ENCODE data around the gene RET. TPM values are rescaled to one million over a fixed set of nuclear protein-coding genes. Genes with fewer than 3 reads are reported as not detected.

The RET gene
- total RNA-seq, 1 donor from 2014 or later: 0.30 TPM

GRCh38 chr10:43120116-43120928, 43.5 kb downstream of the RET start:
- intact Hi-C loops (cut with micrococcal nuclease): loop anchor here (5.0 kb wide), 1 partner anchor 568 kb away; no protein-coding TSS in a partner anchor

DNA sequence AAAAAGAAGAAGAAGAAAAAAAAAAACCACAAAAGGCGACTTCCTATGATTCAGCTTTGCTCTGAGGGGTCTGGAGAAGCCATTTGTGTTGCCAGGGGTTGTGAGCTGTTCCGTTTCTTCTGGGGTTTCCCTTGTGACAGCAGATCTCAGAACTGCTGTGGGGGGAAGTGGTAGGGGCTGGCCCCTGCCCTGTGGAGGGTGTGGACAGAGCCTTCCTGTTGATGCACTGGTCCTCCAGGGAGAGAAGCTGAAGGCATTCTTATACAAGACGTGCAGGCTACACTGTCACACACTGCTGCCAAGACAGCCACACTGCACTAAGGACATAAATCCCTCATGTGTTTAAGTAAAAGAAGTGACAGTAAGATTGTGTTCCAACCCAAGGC, 44.1 kb downstream of the RET start:
- intact Hi-C loops (cut with micrococcal nuclease): loop anchor here (1.0 to 5.0 kb wide), 4 partner anchors 8 to 569 kb away; partner anchors contain the start of genes BMS1 and CSGALNACT2

DNA sequence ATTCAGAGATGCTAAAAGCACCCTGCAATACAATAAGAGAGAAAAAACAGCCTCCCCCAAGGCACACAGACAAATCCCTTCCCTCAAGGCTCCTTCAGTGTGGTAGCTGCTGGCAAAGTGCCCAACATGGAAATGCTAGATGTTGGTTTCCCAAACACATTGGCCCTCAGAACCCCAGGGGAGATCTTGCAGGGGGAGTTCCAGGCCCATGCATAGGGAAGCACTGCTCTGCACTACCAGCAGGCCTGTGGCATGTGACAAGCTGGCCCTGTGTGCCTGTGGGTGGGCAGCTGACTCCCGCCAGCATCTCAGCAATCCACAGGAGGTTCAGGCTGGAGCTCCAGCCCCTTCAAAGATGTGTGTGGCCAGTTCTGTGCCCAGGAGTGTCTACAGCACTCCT, 44.6 kb downstream of the RET start:
- intact Hi-C loops (cut with micrococcal nuclease): loop anchor here (1.0 to 5.0 kb wide), 4 partner anchors 8 to 569 kb away; partner anchors contain the start of genes BMS1 and CSGALNACT2

DNA sequence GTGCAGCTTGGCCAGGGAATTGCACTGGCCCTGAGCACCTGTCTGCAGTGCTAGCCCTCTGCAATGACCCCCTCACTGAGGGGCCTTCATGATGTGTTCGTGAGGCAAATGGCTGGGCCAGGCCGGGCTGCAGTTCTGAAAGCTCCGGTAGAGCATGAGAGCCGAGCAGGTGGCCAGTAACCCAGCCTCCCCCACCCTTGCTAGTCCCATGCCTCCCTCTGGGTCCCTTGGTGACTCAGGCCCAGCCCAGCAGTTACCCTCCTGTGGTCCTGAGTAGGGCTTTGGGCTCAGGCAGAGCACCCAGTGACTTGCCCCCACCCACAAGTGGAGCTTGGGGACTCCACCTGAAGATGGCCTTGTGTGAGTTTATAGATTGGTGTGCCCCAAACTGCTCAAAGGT, 45.2 kb downstream of the RET start:
- intact Hi-C loops (cut with micrococcal nuclease): loop anchor here (5.0 kb wide), 1 partner anchor 570 kb away; no protein-coding TSS in a partner anchor

GRCh38 chr10:43122826-43123225, 46.0 kb downstream of the RET start:
- intact Hi-C loops (cut with micrococcal nuclease): loop anchor here (5.0 kb wide), 1 partner anchor 571 kb away; no protein-coding TSS in a partner anchor

DNA sequence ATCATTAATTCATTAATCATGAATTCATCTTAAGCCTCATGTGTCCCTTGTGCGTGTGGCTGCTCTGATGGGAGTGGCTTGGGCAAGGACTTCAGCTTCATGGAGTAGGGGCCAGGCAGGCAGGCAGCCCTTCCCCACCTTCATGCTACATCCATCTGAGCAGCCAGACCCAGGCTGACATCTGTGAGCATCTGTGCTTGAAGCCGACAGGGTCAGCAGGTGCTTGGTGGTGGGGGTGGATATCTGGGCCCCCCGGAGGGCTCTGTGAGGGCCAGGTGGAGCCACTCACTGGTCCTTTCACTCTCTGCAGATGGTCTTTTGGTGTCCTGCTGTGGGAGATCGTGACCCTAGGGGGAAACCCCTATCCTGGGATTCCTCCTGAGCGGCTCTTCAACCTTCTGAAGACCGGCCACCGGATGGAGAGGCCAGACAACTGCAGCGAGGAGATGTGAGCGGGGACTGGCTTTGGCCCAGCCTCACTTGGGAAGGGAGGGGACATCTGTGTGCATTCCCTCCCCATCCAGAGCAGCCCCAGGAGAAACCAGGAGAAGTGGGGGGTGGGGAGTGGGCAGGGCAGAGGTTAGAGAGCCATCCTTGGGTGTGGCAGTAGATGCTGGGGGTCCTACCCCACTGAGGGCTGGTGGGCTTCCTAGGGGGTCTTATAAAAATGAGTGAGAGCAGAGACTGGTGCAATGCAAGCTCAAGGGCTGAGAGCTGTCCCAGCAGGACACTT, 46.7 kb downstream of the RET start:
- intact Hi-C loops (cut with micrococcal nuclease): loop anchor here (5.0 kb wide), 1 partner anchor 571 kb away; no protein-coding TSS in a partner anchor

- intact Hi-C loops (cut with micrococcal nuclease): loop anchor here (5.0 kb wide), 1 partner anchor 572 kb away; no protein-coding TSS in a partner anchor
Measured at GRCh38 chr10:43124094-43124521, 47.2 kb downstream of the RET start.

- intact Hi-C loops (cut with micrococcal nuclease): loop anchor here (5.0 kb wide), 1 partner anchor 572 kb away; no protein-coding TSS in a partner anchor
Measured at GRCh38 chr10:43124574-43125273, 47.9 kb downstream of the RET start.

- intact Hi-C loops (cut with micrococcal nuclease): no loop called here
Measured at GRCh38 chr10:43125274-43125845, 48.5 kb downstream of the RET start.

- intact Hi-C loops (cut with micrococcal nuclease): no loop called here
Measured at GRCh38 chr10:43125881-43126731, 49.2 kb downstream of the RET start.

DNA sequence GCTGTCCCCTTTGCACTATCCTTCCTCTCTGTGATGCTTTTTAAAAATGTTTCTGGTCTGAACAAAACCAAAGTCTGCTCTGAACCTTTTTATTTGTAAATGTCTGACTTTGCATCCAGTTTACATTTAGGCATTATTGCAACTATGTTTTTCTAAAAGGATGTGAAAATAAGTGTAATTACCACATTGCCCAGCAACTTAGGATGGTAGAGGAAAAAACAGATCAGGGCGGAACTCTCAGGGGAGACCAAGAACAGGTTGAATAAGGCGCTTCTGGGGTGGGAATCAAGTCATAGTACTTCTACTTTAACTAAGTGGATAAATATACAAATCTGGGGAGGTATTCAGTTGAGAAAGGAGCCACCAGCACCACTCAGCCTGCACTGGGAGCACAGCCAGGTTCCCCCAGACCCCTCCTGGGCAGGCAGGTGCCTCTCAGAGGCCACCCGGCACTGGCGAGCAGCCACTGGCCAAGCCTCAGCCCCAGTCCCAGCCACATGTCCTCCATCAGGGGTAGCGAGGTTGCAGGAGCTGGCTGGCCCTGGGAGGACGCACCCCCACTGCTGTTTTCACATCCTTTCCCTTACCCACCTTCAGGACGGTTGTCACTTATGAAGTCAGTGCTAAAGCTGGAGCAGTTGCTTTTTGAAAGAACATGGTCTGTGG, 50.0 kb downstream of the RET start:
- intact Hi-C loops (cut with micrococcal nuclease): no loop called here

- intact Hi-C loops (cut with micrococcal nuclease): no loop called here
Measured at GRCh38 chr10:43127442-43127841, 50.6 kb downstream of the RET start.

DNA sequence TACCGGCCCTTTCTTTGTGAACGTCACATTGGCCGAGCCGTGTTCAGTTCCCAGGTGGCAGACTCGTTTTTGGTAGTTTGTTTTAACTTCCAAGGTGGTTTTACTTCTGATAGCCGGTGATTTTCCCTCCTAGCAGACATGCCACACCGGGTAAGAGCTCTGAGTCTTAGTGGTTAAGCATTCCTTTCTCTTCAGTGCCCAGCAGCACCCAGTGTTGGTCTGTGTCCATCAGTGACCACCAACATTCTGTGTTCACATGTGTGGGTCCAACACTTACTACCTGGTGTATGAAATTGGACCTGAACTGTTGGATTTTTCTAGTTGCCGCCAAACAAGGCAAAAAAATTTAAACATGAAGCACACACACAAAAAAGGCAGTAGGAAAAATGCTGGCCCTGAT, 51.5 kb downstream of the RET start:
- intact Hi-C loops (cut with micrococcal nuclease): no loop called here

DNA sequence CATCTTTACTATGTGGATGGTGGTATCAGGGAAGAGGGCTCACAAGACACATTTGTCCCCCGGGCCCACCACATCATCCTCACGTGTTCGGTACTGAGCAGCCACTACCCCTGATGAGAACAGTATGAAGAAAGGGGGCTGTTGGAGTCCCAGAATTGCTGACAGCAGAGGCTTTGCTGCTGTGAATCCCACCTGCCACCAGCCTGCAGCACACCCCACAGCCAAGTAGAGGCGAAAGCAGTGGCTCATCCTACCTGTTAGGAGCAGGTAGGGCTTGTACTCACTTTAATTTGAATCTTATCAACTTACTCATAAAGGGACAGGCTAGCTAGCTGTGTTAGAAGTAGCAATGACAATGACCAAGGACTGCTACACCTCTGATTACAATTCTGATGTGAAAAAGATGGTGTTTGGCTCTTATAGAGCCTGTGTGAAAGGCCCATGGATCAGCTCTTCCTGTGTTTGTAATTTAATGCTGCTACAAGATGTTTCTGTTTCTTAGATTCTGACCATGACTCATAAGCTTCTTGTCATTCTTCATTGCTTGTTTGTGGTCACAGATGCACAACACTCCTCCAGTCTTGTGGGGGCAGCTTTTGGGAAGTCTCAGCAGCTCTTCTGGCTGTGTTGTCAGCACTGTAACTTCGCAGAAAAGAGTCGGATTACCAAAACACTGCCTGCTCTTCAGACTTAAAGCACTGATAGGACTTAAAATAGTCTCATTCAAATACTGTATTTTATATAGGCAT, 52.3 kb downstream of the RET start:
- intact Hi-C loops (cut with micrococcal nuclease): loop anchor here (1.0 kb wide), 2 partner anchors 8 to 9 kb away; partner anchors contain the start of gene CSGALNACT2

DNA sequence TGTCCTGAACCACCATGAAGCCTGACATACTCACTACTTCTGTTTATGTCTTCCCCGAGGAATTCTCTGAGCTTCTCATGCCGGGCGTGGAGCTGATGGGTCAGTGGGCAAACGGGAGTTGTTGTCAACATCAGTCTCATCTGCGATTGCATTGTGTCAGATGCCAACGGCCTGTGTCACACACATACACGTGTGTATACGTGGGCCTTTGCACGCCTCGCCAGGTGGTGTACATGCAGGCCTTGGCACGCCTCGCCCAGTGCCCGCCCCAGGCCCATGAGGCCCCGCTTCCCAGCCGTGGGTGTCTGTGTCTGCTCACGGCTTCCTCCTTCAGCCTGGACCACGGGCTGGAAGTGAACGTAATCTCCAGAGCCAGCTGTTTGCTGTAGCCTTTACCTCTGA, 53.9 kb downstream of the RET start:
- intact Hi-C loops (cut with micrococcal nuclease): no loop called here

DNA sequence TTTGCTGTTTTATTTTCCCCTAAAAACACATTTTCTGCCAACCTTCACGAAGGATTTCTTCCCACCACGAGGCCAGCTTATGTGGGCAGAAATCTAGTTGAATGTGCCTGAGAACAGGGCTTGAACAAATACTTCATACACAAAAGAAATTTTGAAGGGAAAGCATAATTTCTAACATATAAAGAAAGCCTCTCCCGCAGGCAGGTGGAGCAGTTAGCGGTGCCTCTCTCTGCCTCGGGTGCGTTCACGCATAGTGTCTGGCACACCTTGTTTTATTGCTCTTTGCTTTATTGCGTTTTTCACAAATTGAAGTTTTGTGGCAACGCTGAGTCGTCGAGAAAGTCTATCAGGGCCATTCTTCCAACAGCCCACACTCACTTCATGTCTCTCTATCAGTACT, 54.4 kb downstream of the RET start:
- intact Hi-C loops (cut with micrococcal nuclease): no loop called here

DNA sequence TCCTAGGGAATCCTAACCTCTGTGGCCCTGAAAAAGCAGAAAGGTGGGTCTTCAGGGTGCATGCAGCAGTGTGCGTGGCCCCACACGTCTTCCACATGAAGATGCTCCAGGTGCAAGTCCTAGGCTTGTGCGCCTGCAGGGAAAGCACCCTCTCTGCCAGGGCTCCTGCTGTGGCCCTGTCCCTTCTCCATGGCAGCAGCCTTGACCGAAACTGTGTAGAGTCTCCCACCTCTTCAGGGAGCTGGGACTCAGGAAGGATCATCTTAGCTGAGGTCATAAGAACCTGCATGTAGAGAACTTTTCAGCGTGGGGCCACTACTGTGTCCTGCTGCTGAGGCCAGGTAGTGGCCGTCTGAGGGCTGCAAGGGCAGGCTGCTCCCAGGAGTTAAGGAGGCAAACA, 55.0 kb downstream of the RET start:
- intact Hi-C loops (cut with micrococcal nuclease): no loop called here

DNA sequence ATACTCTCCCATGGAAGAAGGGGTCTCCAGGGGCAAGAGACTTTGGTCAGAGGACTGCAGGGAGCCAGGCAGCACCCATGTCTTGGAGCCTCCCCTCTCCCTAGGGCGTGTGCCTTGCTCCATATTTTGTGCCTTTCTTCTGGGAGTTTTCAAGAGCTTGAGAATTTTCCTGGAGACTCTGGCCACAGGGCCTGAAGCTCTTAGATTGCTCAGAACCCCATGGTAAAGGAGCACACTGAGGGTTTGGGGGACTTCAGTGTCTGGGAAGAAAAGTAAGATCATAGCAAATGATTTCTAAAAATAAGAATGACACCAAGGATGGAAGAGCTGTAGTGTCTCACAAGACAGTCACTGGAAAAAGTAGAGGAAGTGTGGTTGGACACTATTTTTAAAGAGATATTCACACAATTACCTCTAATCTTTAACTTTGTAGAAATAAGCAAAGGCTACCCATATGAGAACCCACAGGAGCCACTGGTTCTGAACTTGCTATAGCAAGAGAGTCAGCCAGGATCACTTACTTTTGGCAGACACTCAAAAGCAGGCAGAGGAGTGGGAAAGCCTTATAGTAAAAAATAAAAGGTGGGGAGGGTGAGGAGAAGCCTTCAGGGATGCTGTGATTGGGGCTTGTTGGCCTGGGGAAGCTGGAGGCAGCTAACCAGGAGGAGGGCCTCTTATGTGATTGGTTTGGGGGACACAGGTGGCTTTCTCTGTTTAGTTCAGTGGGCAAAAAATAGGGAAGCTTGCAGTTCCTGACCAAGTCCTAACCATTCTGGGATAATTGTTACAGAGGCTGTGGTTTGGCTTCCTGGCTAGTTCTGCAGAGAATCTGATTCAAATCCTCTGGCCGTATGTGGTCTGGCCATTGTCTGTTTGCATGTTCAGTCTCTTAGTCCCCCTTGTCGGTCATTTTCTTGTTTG, 56.3 kb downstream of the RET start:
- intact Hi-C loops (cut with micrococcal nuclease): no loop called here
